Midbrain (tissue), 1 donor: ENCODE results near the gene CLDN22.

Experiments used
- DNase-seq: peaks from one replicate; lab custom pipeline; 2025; lab: John Stamatoyannopoulos, UW

CLDN22 gene

DNA sequence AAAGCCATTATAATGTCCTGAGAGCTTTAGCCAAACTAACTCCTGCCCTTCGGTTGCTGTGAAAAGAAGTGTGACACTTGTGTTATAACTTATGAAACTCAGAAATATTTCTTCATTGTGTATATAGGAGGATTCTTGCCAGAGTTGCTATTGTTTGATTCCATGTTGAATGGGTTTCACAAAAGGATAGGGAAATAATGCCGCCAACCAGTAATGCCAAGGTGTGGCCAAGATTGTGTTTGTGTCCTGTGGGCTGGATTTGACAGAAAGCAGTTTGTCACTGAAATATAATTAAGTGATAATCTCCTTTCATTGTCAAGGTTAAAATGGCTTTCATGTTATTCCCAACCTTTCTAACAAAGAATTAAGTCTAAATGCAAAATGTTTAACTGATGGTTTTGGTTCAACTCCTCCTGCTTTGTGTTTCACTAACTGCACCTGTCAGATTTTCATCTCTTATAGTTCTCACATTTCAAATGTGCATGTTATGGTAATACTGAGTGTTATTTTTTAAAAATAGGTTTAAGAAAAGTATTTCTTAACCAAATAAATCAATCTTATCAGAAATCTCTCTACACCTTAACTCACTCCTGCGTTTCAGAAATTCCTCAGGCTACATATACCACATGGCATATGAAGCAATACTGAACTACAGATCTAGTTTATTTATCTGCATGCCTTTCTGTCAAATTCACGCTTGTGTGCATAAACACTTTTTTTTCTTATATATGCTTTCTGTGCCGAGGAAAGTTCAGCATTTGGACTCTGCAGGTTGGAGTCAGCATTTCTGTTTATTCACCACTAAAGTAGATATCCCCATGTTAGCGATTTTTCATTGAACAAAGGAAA lies at the start of gene CLDN22:
TSS of gene CLDN22 (minus strand) at position 66 of the 849 bp plus-strand sequence. CDS start at position 8, 58 bp downstream.
- no peak for DNase-seq

DNA sequence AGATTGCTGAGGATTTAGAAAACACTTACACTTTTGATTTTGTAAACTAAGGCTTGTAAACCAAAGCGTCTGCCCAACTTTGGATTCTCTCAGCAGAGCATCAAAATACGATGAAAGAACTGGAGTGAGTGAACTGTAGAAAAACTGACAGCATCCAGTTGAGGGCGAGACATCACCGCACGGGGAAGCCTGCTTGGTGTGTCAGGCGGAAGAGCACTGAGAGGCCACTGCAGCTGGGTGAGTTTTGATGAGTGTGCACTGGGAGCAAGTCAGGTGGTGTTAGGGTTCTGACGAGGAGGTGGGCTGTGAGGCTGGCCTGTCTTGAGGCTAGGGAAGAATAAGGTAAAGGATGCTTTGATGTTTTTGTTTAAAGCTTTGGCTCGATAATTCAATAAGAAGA lies 49.0 kb upstream of the CLDN22 start:
- no peak for DNase-seq

DNA sequence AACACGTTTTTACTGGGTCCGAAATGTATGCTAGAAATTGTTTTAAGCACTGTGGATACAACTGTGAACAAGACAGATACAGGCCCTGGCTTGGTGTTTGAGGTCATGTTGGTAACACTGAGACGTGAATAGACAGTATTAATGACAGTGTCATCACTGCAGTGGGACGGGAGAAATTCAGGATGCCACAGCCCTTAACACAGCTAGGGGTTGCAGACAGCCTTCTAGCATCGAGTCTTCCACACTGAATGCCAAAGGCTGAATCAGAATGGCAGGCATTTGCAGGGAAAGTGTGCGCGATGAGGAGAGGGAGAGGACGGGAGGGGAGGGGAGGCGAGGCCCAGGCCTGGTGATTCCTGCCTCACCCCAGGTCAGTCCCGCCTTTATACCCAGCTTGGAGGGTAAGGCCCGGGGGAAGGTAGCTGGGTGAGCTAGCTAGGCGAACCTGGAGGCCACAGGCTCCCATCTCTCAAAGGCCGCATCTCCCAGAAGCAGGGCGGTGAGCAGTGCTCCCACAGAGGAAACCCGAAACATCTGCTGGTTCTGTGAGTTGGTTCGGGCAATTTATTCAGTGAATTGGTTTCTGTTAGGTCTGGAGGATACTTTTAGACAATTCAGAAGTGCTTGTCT lies 46.2 kb upstream of the CLDN22 start:
- DNase-seq: no peak

DNA sequence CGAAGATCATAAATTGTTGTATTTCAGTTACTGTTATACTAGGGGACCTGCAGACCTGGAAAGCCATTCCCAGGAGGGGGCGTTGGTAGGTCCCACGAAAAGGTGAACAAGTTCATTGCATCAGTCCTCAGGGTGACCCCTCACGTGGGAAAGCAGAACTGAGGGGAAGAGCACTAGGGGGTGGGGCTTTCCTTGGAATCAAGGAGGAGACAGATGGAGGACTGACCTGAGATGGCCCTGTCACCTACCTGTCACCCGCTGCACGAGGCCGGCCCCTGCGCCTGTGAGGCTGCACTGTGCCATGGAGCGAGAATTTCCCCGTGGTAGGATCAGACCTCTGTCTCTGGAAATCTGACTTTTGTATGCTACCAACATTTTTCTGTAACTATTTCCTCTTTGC lies 43.9 kb upstream of the CLDN22 start:
- no peak for DNase-seq

DNA sequence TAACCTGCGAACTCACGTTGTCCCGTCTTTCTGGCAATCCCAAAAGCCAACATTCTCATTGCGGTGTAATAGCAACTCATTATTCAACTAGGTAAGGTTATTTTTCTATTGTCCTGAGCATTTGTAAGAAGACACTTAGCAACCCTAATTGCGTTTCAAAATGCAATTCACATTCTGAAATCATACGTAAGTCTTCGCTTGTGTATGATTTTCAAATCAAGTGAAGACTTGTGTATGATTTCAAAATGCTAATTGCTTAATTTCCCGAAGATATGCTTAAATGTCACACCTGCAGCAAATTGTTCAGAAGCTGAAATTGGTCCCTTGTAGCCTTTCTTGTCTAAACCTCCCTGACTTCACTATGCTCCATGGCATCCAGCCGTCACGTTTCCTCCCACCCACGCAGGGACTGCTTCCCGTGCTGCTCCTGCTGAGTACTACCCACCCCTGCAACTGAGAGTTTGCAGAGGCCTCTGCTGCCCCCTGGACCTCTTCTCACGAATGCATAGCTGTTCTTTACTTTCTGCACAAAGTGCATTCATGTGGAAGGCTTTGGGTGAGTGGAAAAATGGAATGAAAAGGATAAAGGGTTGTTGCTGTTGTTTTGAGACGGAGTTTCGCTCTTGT lies 43.0 kb upstream of the CLDN22 start:
- DNase-seq: no peak

DNA sequence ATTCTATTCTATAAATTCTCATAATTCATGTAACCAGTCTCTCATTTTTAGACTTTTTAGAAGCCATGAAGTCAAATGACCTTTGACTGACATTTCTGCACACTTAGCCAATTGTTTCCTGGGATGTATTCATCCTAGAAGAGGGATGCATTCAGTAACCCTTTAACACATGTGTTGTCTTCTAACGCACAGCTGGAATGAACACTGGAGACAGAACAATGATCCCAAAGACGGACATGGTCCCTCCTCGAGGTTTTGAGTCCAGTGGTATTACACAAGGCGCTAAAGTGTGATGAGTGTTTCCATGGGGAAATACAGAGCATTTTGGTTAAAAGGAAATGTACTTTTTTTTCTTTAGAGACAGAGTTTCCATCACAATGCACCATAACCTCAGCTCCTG lies 42.0 kb upstream of the CLDN22 start:
- DNase-seq: no peak

DNA sequence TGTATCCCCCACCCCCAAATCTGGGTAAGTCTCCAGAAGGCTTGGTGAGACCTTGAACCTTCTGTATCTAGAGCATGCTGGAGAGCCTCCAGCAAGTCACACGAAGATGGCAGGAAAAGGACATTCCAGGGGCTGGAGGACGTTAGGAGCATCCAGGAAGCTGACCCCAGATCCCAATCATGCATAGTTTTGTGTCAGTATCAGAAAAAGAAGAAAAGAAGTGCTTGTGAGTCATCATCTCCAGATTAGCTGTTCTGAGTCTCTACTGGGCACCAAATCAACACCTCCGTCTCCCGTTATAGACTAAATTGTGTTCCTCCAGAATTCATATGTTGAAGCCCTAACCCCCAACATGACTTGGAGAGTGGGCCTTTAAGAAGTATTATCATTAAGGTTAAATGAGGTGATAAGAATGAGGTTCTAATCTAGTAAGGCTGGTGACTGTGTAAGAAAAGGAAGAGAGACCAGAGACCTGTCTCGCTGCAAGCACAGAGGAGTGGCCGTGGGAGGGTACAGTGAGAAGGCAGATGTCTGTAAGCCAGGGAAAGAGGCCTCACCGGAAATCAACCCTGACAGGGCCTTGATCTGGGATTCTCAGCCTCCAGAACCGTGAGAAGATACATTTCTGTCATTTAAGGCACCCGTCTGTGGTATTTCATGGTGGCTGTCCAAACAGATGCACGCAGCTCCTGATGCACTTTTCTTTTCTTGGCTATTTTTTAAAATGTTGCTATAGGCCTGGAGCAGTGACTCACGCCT lies 40.3 kb upstream of the CLDN22 start:
- DNase-seq: no peak

DNA sequence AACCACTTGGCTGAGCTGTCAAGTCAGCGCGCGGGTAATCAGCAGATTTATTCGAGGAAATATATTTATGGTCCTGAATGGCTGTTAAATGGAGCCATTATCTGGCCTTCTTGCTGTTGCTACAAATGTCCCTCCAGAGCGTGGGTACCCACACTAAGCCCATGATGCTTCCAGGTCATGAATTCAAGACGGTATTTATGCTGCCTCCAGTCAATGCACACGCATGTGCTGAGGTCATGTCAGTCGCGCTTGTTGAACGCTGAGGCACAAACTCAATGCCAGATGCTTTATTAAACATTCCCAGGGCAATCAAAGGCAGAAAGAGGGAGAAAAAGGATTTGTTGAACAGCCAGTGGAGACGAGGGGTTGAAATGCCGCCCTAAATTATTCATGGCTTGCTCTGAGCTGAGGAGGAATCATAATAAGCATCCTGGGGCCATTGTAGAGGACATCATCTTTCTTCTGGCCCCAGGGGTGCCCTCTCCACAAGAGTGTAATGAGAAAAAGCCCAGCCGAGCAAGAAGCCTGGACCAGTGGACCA lies 38.2 kb upstream of the CLDN22 start:
- DNase-seq: no peak

DNA sequence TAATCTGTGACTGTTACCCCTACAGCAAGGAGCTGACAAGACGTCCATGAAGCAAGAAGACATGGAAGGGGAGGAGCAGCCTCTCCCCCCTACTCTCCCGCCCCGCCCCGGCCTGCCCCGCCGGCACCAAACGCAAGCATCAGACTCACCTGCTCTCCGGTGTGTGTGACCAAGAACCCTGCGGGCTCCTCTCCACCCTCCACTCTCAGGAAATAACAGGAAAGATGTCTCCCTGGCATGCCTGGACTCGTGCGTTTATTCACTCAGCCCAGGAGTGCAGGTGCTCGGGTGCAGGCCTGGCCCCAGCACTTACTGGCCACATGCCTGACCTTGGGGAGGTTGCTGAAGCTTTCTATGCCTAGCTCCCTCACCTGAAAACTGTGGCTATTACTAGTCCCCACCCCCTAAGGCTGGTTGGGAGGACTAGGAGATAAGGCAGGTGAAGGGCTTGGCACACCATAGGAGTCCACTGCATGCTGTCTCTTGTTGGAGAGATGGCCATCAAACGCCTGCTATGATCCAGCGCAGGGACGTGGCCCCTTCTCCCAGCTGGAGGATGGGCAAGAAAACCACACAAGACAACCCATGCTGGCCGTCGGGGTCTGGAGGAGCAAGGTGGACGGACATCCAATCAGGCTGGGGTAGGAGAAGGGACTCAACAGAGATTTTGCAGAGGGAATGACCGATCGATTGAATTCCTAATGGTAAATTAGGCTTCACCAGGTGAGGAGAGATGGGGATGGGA lies 37.0 kb upstream of the CLDN22 start:
- no peak for DNase-seq

DNA sequence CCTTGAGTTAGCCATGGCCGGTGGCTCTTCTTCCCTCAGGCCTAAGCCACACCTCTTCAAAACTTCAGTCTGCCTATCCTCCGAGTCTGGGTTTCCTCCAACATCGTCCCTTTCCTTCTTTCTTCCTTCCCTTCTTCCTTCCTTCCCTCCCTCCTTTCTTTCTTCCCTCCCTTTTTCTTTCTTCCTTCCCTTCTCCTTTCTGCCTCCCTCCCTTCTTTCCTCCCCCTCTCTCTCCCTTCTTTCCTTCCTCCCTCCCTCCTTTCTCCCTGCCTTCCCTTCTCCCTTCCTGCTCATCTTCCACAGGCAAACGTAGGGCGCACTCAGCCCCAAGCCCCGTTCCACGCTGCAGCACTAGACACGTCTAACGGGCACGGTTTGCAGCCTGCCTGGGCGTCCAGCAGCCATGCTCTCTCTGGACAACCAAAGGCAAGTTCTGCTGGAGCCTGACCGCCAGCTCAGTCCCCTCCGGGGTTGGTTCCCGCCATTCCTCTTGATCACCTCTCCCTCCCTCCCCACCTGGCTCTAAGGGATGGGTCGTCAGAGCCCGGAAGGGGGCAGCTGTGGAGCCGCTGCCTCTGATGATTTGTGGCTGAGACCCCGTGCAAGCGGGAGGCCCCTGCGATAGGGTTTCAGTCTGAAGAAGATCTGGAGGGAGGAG lies 36.2 kb upstream of the CLDN22 start:
- no peak for DNase-seq

DNA sequence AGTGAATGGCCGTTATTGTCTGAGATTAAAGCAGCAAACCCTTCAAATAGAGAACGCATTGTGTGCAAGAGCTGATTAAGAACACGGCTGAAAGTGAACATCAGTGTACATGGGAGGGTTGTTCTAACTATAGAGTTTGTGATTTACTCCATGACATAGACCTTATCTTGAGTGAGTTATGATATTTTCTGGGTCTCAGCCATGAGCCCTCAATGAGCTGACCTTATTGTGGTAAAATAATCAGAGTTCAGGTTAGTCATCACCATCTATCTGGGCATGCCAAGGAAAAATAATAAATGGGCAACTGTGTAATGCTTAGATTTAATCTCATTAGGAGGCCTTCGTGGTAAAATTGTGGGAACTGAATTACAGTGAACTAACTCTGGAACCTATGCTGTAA lies 35.3 kb upstream of the CLDN22 start:
- no peak for DNase-seq

DNA sequence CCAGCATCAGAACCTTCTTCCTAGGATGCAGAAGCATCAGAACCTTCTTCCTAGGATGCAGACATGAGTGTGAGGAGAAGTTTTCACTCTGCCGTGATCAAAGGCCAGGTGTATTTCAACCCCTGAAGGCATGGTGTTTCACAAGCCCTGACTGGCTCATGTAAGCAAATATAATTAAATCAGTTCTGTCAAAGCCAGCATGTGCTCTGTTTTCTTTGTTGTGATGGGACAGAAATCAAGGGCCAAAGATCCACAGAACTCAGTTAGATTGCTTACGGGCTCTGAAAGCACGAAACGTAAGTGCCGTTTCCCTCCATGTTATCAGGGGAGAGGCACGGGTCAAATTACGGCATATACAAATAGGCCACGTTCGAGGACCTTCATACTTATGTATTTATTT lies 34.1 kb upstream of the CLDN22 start:
- no peak for DNase-seq

DNA sequence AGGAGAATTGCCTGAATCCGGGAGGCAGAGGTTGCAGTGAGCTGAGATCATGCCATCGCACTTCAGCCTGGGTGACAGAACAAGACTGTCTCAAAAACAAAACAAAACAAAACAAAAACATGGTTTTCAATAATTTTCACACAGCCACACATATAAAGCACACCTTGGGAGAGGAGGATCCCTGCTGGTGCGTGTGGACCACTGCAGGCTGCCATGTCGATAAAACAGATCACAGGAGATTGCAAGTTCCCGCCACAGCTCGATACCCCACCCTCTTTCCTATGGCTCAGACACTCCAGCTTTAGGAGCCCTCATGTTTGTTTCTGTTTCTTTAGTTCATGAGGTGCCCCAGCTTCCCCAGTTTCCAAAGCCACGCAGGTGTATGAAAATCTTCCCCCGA lies 33.5 kb upstream of the CLDN22 start:
- DNase-seq: no peak

DNA sequence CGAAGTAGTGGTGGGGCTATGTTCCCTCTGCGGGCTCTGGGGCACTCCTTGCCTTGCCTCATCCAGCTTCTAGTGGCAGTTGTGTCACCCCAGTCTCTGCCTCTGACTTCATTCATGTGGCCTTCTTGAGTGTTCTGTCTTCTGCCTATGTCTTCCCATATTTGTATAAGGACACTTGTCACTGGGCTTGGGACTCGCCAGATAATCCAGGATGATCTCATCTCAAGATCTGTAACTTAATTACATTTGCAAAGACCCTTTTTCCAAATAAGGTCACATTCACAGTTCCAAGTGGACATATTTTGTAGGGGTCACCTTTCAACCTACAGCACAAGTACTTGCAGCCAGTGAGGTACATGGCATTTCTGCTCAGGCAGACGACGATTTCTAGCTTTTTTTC lies 32.5 kb upstream of the CLDN22 start:
- DNase-seq: no peak

DNA sequence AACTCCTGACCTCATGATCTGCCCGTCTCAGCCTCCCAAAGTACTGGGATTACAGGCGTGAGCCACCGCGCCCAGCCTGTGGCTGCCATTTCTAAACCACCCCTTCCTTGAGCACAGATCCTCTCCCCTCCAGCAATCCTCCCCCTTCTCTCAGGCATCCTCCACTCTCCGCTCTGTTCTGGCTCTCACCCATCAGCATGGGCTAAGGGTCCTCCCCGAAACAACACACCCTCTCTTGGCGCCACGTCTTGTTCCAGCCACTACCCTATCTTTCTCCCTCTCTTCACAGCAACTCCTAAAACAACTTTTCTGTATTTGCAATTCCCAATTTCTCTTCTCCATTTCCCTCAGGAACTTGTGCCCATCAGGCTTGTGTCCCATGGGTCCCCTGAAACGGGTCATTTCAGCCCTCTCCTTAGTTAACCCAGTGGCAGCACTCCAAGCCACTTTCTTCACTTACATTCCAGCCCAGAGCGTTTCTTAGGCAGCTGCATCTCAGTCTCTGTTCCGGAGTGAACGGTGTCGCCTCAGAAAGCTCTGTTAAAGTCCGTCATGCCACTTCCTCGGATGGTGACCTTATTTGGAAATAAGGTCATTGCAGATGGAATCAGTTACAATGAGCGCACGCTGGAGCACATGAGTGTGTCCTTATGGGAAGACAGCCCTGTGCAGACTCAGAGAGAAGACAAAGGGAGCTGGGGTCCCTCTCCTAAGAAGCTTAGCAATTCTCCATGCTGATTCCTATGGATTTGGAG lies 30.4 kb upstream of the CLDN22 start:
- no peak for DNase-seq

DNA sequence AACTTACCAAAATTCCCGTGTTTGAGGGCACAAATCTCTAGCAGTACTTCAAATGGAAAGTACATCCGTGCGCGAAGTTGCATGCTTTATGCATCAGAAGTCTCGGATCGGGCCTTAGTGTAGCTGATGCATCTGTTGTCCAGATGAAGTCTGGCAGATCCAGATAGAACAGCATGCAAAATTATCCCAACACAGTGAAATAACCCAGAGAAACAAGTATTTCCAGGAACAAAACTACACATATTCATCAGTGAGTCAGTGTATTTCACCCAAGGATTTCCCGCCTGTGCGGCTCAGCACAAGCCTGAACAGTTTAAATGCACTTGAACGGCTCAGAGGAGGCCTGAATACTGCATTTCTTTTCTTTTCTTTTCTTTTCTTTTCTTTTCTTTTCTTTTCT lies 29.6 kb upstream of the CLDN22 start:
- DNase-seq: no peak

DNA sequence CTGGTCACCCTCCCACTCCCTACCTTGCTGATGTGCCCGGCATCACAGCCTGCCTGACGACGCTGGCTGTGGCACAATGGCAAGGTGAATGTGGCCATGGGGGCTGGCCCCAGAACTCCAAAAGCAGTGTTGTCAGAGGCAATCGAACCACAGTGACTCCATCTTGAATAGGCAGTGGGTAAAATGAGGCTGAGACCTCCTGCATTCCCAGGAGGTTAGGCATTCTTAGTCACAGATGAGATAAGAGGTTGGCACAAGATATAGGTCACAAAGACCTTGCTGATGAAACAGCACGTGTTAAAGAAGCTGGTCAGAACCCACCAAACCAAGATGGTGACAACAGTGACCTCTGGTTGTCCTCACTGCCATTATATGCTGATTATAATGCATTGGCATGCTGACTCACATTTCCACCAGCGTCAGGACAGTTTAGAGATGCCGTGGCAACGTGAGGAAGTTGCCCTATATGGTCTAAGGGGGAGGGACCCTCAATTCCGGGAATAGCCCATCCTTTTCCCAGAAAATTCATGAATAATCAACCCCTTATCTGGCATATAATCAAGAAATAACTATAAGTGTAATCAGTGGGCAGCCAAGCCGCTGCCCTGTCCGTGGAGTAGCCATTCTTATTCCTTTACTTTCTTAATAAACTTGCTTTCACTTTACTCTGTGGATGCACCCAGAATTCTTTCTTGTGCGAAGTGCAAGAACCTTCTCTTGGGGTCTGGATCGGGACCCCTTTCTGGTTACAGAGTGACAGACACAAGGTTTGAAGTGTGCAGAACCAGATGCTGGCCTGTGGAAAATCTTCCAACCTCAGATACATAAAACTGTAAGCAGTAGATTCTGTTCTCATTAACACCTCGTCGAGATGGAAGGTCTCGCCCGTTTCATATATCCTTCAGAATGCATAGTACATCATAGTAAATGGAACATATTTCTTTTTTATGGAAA lies 28.9 kb upstream of the CLDN22 start:
- DNase-seq: no peak

DNA sequence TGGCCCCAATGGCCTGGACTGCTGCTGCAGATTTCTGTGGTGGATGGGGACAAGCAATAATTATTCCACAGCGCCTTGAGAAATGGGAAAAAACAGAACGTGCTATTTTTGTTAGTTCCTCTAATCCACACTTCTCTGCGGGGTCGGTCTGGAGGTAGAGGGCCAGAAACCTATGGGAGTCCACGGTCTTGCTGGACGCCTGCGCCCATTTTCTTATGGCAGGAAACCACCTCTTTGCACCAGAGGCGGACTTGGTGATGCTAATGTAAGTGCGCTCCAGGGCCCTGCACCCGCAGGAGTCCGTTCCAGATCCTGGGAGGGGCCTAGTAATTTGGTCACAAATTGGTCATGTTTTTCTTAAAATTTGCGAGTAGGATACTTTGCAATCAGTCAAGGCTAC lies 28.1 kb upstream of the CLDN22 start:
- DNase-seq: no peak

DNA sequence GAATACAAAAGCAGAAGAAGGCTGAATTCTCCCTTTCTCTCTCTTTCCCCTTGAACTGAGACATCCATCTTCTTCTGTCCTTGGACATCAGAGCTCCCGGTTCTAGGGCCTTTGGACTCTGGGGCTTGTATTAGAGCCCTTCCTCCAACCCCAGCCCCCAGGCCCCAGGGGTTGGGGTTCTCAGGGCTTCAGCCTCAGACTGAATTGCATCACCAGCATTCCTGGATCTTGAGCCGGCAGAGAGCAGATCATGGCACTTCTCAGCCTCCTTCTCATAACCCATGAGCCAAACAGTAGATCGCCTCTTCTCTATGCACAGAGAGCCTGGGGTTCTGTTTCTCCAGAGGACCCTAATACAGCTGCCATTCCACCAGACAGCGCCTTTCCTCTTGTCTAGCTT lies 27.5 kb upstream of the CLDN22 start:
- no peak for DNase-seq
